GM12878 (cell line): ENCODE measurements around the gene STARD10. TPM values are rescaled to one million over a fixed set of nuclear protein-coding genes. Genes with fewer than 3 reads are reported as not detected.

ENCODE experiments used
- ATAC-seq: fragments of 200-7000 bp; cut with Tn5 transposase; 3 replicates; pipeline ENCODE4 v1.9.1; 2020; ENCODE audit warnings: mild to moderate bottlenecking, moderate library complexity
- BruUV-seq: library from RNA; stranded (reverse); fragments of 400-500 nt; replicated peaks from 2 replicates; lab custom pipeline; 2021; lab: Mats Ljungman, UMichigan
- CTCF ChIA-PET: fragments of 300-600 bp; sonication (Branson Sonifier 250); formaldehyde crosslinking; extraction: SDS; loops from one replicate; lab custom pipeline; 2021; ENCODE audit warnings: inconsistent platforms; lab: Yijun Ruan, JAX
- POLR2A ChIA-PET: fragments of 350-600 bp; formaldehyde crosslinking; extraction: SDS; loops from one replicate; lab custom pipeline; 2021; ENCODE audit warnings: inconsistent platforms; lab: Charles Lee
- RAD21 ChIA-PET: fragments of 300-600 bp; sonication (Branson Sonifier 250); formaldehyde crosslinking; loops from one replicate; lab custom pipeline; 2023; ENCODE audit warnings: antibody characterized with exemption; ENCODE audit not compliant: unreplicated experiment; lab: Charles Lee
- SMC1A ChIA-PET: fragments of 300-600 bp; sonication (Branson Sonifier 250); formaldehyde crosslinking; loops from one replicate; lab custom pipeline; 2023; ENCODE audit not compliant: unreplicated experiment, uncharacterized antibody; lab: Charles Lee
- DNase-seq: peaks from one replicate; pipeline ENCODE4 v3.0.0-alpha.2; 2011; ENCODE audit warnings: low read depth, low spot score
- FAIRE-seq: peaks from 3 replicates; lab custom pipeline; 2011; peaks lifted over from hg19 to GRCh38; lab: Jason Lieb, UNC
- H2AFZ ChIP-seq: 2 replicates; pipeline ENCODE4 v1.6.0; 2011; ENCODE audit warnings: low read depth, low read length, control low read depth; ENCODE audit not compliant: control insufficient read depth
- H3K27ac ChIP-seq: 2 replicates; pipeline ENCODE4 v1.5.1; 2011; ENCODE audit warnings: control low read depth; ENCODE audit not compliant: control insufficient read depth, insufficient read depth
- H3K27me3 ChIP-seq, 2 experiments: replicated peaks in 1 of 2; 2 replicates each; pipeline versions ENCODE4 v1.6.0 to v1.6.1; 2011; ENCODE audit warnings: low read length in 1 of 2; ENCODE audit not compliant: control insufficient read depth in 2 of 2, insufficient read depth in 2 of 2
- H3K36me3 ChIP-seq, 2 experiments: 2 replicates each; pipeline ENCODE4 v1.5.1; 2011; ENCODE audit warnings: low read length in 1 of 2; ENCODE audit not compliant: control insufficient read depth in 2 of 2, insufficient read depth in 2 of 2
- H3K4me1 ChIP-seq: 2 replicates; pipeline ENCODE4 v1.6.1; 2011; ENCODE audit warnings: mild to moderate bottlenecking, low read length, moderate library complexity, mixed read lengths; ENCODE audit not compliant: control insufficient read depth, insufficient read depth
- H3K4me2 ChIP-seq: 2 replicates; pipeline ENCODE4 v1.6.0; 2011; ENCODE audit warnings: control low read depth; ENCODE audit not compliant: control insufficient read depth, insufficient read depth
- H3K4me3 ChIP-seq: fragments of 200-600 bp; sonication (generic); 2 replicates; pipeline ENCODE4 v1.5.1; 2016
- H3K79me2 ChIP-seq: 2 replicates; pipeline ENCODE4 v1.6.0; 2011; ENCODE audit warnings: low read length; ENCODE audit not compliant: control insufficient read depth, insufficient read depth
- H3K9ac ChIP-seq: 2 replicates; pipeline ENCODE4 v1.8.0; 2011; ENCODE audit warnings: low read length, control low read depth, mixed read lengths; ENCODE audit not compliant: control insufficient read depth, insufficient read depth
- H3K9me3 ChIP-seq: replicated peaks from 3 replicates; pipeline ENCODE4 v1.5.1; 2011; ENCODE audit warnings: mild to moderate bottlenecking, low read length; ENCODE audit not compliant: control insufficient read depth, insufficient read depth
- H4K20me1 ChIP-seq: 2 replicates; pipeline ENCODE4 v1.6.0; 2011; ENCODE audit not compliant: control insufficient read depth, insufficient read depth
- BACH1 ChIP-seq: fragments of 450-650 bp; IDR thresholded peaks from 2 replicates; pipeline ENCODE4 v1.6.1; 2017; ENCODE audit warnings: mild to moderate bottlenecking, borderline replicate concordance
- CHD2 ChIP-seq: IDR thresholded peaks from 2 replicates; pipeline ENCODE4 v1.6.1; 2011; ENCODE audit warnings: low read depth, low read length, improper control_type of control experiment, borderline replicate concordance
- EP300 ChIP-seq, 2 experiments: fragments of 150-350 bp in 1 of 2; IDR thresholded peaks; 2 replicates each; pipeline ENCODE4 v1.6.1; 2011 to 2012; ENCODE audit warnings: low read depth in 2 of 2, low read length in 2 of 2, borderline replicate concordance in 1 of 2, improper control_type of control experiment in 1 of 2, inconsistent platforms in 1 of 2; ENCODE audit not compliant: control insufficient read depth in 1 of 2
- POLR2AphosphoS2 ChIP-seq: IDR thresholded peaks from 2 replicates; pipeline ENCODE4 v1.6.1; 2011; ENCODE audit warnings: low read depth, mild to moderate bottlenecking, low read length, improper control_type of control experiment, moderate library complexity
- SIN3A ChIP-seq: IDR thresholded peaks from 2 replicates; pipeline ENCODE4 v1.6.1; 2012; ENCODE audit warnings: low read depth, low read length, improper control_type of control experiment
- USF2 ChIP-seq: IDR thresholded peaks from 2 replicates; pipeline ENCODE4 v1.6.1; 2011; ENCODE audit warnings: low read depth, low read length, improper control_type of control experiment, borderline replicate concordance
- WGBS: methylation state at CpG from one replicate; pipeline ENCODE4 v1.1.6; 2016; ENCODE audit warnings: low lambda C conversion rate; ENCODE audit not compliant: insufficient replicate concordance, insufficient coverage; ENCODE audit errors: missing lambda C conversion rate; 5-methylcytosine and 5-hydroxymethylcytosine counted together
- in situ Hi-C: fragments of 300-500 bp; cut with MboI; formaldehyde crosslinking; loops from 9 replicates; pipeline ENCODE4 v1.14.3; 2018; ENCODE audit warnings: mixed read lengths
- intact Hi-C: fragments of 100-400 bp; cut with micrococcal nuclease; formaldehyde crosslinking; loops from one replicate; pipeline ENCODE4 v1.14.2; 2022; ENCODE audit not compliant: unreplicated experiment
- polyA plus RNA-seq, 11 experiments: library from polyadenylated mRNA; depleted of rRNA in 4 of 11; unstranded in 6 of 11; stranded (reverse) in 5 of 11; fragments of >200 nt; fragmentation: Nextera tagmentation in 4 of 11; fragmentation: Illumina TruSeq in 1 of 11; extraction: Ambion mirVana in 4 of 11; extraction: Trizol in 1 of 11; gene quantifications; 1 replicate in 1 of 11; 2 replicates in 10 of 11; pipeline versions ENCODE4 v1.2.1 to v1.2.3, GENCODE V29; 2011 to 2016; ENCODE audit warnings: inconsistent platforms in 2 of 11, missing spikeins in 2 of 11, low read depth in 1 of 11
- total RNA-seq, 4 experiments: library from RNA; depleted of rRNA in 3 of 4; stranded (reverse); fragments of >200 nt in 3 of 4; fragmentation: Illumina TruSeq in 1 of 4; extraction: Trizol in 1 of 4; gene quantifications; 2 replicates each; pipeline versions ENCODE4 v1.2.1 to v1.2.3, GENCODE V29; 2013 to 2021

Gene STARD10
- total and polyA plus RNA-seq, 10 of the 15 experiments (the other 5 are each of a cell fraction or from before 2014, with no cell fraction given): 0.15 to 43.2 (median 23.1) TPM

GRCh38 chr11:72773696-72774095 lies 20.2 kb downstream of the STARD10 start:
- Histone ChIP-seq H3K27ac (no peak overlapping the region), H3K9ac (no peak overlapping the region), H3K4me3 (no peak overlapping the region), H2AFZ (no peak overlapping the region), H3K4me1 (no peaks in the 10 kb centered on the region), H3K79me2 (no peaks in the 10 kb centered on the region), H3K9me3 (no peaks in the 10 kb centered on the region), H3K27me3 (no peaks in the 10 kb centered on the region), H4K20me1 (no peaks in the 10 kb centered on the region), H3K36me3 (no peaks in the 10 kb centered on the region), H3K4me2 (no peak overlapping the region)
- ChIA-PET SMC1A (no interaction called here), CTCF (interaction anchor here (0.9 kb wide), 1 partner anchor 48 kb away, joined by 3 read pairs; no protein-coding TSS in a partner anchor), POLR2A (interaction anchor here (0.6 kb wide), 1 partner anchor 844 kb away, joined by 3 read pairs; no protein-coding TSS in a partner anchor), RAD21 (no interaction called here)
- WGBS: 69% methylated on average over 6 of the region's 6 CpGs
- ATAC-seq (no peak), DNase-seq (no peak), FAIRE-seq (no peak)
- TF ChIP-seq CHD2 (no peak), BACH1 (no peak), EP300 (IDR thresholded peaks at IDR 0.05; ENCODE audit: borderline replicate concordance in 1 of 2, control insufficient read depth in 1 of 2, low read depth in 2 of 2, low read length in 2 of 2) (no peak), SIN3A (no peak), POLR2AphosphoS2 (no peak)
- in situ Hi-C loops (no loop called here), intact Hi-C loops (no loop called here)
- no TSS peak for BruUV-seq

- no TSS peak for BruUV-seq
- Histone ChIP-seq H4K20me1 (no peaks in the 10 kb centered on the region), H3K36me3 (no peaks in the 10 kb centered on the region), H3K9me3 (no peaks in the 10 kb centered on the region), H3K27me3 (no peaks in the 10 kb centered on the region), H3K79me2 (no peaks in the 10 kb centered on the region), H3K4me2 (no peak overlapping the region), H3K27ac (no peak overlapping the region), H3K9ac (no peak overlapping the region), H2AFZ (no peak overlapping the region), H3K4me3 (no peak overlapping the region), H3K4me1 (no peaks in the 10 kb centered on the region)
- FAIRE-seq (no peak), ATAC-seq (no peak), DNase-seq (no peak)
- RAD21 ChIA-PET: no interaction called here
- CTCF ChIA-PET: interaction anchor here (0.9 kb wide), 1 partner anchor 48 kb away, joined by 3 read pairs; no protein-coding TSS in a partner anchor
- no peak for TF ChIP-seq USF2
- in situ Hi-C loops (no loop called here), intact Hi-C loops (no loop called here)
- 60% methylated on average over 5 of the region's 5 CpGs for WGBS
- POLR2A ChIA-PET: interaction anchor here (0.6 kb wide), 1 partner anchor 845 kb away, joined by 3 read pairs; no protein-coding TSS in a partner anchor
- SMC1A ChIA-PET: no interaction called here
Observed at GRCh38 chr11:72773291-72773690, 20.6 kb downstream of the STARD10 start.
